DND-41 (cell line): Measurements from ENCODE around the gene TFDP3.

ENCODE experiments used
- CTCF ChIP-seq: IDR thresholded peaks from 2 replicates; pipeline ENCODE4 v1.5.1; 2012; ENCODE audit warnings: borderline replicate concordance, low read length, moderate library complexity, mild to moderate bottlenecking; ENCODE audit not compliant: poor library complexity, severe bottlenecking; ENCODE audit errors: extremely low read depth
- EZH2 ChIP-seq: IDR thresholded peaks from 3 replicates; pipeline ENCODE4 v1.6.1; 2012; ENCODE audit warnings: borderline replicate concordance, low read depth, mild to moderate bottlenecking, moderate library complexity, low read length, inconsistent platforms; ENCODE audit not compliant: severe bottlenecking

DNA sequence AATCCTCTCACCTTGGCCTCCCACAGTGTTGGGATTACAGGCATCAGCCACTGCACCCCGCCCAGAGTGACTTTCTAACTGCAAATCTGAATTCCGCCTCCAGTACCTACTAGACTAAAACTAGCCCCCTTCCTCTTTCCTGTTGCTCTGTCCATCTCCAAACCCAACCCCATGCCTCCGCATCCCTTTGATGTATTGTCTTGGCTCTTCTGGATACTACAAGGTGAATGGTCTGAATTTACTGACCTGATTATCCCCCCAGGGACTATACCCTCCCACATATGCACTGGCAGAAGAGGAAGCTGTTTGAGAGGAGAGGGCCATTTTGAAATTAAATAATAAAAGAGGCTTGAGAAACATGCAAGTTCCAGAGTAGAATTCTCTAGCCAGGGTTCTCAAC lies 17.7 kb upstream of the TFDP3 start:
- TF ChIP-seq CTCF (no peak), EZH2 (no peak)
